ENCODE data around the gene PSMD12.
"Not testable (repeated sequence)": the region's sequence is repeated elsewhere in the genome, so short reads cannot be mapped to it uniquely, and the experiment has no call there.

The PSMD12 gene

DNA sequence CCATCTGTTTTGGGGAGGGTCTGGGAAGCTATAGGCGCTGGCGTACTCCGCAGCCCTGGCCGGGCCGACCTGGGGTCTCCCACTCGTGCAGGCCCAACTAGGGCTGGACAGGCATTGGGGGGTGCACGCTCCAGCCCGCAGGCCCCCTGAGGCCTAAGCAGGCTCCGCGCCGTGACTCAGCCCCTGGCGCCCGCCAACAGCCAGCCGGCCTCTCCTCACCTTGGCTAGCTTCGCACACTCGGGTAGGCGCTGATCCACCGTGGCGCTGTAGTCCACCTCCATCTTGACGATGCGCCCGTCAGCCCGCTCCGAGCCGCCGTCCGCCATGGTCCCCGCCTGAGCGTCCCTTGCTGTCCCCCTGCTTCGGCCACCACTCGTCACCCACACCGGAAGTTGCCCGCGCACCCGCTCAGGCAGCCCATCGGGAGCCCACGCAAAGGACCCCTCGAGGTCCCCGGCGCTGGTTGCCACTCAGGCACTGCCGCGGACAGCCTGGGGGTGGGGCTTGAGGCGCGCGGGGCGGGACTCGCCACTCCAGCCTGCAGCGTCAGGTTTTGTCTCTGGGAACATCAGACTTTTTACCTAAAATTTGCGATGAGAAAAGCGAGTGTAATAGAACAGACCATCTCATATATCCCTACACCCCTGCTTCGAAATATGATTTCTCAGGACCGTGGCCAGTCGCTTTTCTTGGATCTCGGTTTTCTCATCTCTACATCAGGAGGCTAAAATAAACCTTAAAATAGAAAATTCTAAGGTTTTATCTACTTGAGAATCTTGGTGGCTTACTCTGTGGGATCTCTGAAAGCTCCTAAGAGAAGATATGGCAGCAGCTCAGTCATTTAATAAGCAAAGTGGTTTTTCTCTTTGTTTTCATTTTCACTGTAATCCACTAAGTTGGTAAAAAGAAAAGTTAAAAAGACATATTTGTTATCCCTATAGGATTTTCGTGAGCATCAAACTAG lies at the start of gene PSMD12:
Gene PSMD12 (minus strand): TSS at position 385 of the 965 bp plus-strand sequence. CDS start 58 bp downstream, at position 327.
- DNase-seq: peak; percentile 89 to 95

DNA sequence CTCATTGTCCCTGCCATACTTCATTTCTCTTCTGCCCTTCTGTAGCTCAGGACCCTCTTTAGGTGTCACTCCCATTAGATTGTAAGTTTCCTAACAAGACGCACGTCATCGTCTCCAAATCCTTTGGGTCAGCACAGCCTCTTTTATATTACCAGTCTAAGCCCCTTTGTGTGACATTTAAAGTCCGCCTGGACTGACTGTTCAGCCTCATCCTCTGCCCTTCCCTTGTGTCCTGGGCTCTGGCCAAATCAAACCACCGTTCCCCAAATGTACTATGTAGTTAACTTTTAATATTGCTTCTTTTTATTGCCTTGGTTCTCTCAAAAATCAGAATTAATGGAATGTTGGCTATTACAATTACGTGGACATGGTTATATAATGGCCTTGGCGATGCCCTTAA lies 48.9 kb upstream of the PSMD12 start:
- no peak for DNase-seq

DNA sequence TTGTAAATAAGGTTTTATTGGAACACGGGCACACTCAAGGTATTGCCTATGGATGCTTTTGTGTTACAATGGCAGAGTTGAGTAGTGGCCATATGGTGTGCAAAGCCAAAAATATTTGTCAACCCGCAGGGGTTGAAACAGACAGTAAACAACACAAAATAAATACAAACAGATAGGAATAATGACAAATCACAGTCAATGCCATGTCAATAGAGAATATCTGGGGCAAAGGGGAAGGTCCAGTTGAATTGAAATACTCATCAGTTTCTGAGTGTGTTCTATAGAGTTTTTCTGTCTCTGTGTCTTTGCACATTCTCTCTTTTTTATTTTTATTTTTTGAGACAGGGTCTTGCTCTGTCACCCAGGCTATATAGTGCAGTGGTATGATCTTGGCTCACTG lies 48.2 kb upstream of the PSMD12 start:
- DNase-seq: no peak

DNA sequence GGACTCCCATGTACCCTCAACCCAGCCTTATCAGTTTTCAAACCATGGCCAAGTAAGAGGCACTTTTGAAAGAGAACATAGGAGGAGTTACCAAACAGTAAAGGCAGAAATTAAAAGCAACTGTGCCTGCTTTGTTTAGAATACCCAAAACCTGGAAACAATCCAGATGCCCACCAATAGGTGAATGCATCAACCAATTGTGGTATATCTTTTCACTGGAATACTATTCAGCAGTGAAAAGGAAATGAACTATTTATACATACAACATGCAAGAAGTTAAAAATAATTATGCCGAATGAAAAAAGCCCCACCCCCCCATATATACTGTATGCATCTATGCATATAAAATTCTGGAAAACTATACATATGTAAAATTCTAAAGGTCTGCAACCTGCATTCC lies 47.8 kb upstream of the PSMD12 start:
- no peak for DNase-seq

DNA sequence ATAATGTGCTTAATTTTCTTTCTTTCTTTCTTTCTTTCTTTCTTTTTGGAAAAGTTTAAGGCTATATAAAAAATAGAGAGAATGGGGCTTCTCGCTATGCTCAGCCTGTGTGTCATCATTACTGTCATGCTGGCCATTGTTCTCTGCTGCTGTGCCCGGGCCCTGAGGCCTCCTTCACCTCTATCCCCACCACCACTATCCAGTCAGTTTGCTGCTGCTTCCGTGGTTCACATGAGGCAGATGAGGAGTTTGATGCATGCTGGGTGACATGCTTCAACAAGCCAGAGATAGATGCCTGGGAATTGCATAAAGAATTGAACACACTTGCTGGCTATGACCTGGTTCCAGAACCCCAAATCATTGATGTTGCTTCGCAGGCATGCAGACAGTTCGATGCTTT lies 47.0 kb upstream of the PSMD12 start:
- no peak for DNase-seq

DNA sequence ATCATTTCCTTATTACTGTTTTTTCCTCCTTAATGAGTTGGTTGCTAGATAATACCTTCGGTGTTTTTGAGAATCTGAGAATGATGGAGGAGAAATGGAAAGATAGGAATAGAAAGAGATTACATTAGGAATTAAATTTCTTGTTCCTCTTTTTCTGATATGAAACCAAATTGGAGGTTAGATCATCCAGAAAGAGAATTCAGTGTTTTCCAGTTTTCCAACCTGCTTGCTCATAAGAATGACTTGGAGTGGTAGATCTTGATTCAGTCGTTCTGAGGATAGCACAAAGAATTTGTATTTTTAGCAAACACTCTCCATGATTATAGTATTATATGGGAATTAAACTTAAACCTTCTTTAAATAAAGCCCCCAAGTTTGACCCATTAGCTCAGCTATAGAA lies 46.6 kb upstream of the PSMD12 start:
- no peak for DNase-seq

DNA sequence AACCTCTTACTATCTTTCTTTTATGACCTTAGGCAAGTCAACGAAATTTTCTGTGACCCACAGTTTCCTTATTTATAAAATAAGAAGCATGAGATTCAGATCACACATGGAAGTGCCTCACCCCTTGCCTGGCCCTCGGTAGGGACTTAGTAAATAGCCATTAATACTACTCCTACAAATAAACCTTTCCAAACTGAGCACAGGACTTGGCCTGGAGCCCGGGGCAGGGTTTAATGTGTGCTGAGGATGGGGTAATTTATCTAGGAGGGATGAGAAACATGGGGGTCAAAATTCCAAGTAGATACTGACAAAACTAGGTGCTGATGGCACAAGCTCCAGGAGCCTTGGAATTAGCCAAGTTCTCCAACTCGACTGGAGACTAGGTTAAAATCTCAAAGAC lies 45.7 kb upstream of the PSMD12 start:
- DNase-seq: no peak

DNA sequence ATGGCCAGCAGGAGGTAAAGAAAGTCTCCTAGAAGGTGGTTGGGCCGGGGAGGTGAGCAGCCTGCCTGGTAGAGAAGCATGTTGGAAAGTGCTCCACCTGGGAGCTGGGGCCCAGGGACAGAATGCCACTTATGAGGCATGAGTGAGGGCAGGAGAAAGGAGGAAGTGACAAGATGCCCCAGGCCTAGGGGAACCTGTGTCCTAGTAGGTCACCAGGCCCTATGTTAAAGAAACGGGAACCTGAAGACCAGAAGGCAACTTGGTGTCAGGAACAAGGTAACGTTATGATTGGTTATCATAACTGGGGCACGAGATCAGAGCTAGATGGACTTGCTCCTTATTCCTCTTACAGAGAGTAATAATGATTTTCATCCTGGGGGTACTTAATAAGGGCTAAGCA lies 45.0 kb upstream of the PSMD12 start:
- peak; percentile 40 for DNase-seq

DNA sequence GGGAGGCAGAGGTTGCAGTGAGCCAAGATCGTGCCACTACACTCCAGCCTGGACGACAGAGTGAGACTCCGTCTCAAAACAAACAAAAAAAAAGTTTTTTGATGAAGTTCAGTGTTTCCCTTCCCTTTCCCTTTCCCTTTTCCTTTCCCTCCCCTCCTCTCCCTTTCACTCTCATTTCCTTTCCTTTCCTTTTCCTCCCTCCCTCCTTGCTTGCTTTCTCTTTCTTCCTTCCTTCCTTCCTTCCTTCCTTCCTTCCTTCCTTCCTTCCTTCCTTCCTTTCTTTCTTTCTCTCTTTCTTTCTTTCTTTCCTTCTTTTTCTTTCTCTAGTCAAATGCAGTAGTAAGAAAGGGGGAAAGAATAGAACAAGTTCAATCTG lies 42.1 kb upstream of the PSMD12 start:
- DNase-seq: not testable (repeated sequence)

DNA sequence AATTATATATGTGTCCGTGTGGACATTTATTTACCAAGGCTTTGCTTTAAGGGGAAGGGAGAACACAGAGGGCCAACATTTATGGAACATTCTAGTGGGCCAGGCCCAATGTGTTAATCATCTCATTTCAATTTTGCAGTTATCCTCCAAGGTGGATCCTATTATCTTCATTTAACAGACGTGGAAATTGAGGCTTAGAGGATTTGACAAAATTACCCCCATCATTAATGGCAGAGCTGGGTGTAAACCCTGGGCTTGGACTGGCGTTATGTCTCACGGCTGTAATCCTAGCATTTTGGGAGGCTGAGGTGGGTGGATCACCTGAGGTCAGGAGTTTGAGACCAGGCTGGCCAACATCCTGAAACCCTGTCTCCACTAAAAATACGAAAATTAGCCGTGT lies 37.1 kb upstream of the PSMD12 start:
- no peak for DNase-seq

DNA sequence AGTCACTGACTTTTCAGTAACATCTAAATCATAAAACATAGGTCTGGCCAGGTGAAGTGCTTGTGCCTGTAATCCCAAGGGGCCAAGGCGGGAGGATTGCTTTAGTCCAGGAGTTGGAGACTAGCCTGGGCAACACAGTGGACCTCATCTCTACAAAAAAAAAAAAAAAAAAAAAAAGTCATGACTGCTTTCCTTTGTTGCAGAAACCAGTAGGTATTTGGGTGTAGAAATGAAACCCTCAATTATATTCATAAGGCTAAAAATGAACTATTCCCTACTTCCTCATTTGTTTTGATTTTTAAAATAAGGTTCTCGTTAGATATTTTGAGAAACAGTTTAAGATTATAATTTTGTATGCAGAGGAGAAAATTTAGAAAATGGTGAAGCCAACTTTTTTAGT lies 36.7 kb upstream of the PSMD12 start:
- no peak for DNase-seq

DNA sequence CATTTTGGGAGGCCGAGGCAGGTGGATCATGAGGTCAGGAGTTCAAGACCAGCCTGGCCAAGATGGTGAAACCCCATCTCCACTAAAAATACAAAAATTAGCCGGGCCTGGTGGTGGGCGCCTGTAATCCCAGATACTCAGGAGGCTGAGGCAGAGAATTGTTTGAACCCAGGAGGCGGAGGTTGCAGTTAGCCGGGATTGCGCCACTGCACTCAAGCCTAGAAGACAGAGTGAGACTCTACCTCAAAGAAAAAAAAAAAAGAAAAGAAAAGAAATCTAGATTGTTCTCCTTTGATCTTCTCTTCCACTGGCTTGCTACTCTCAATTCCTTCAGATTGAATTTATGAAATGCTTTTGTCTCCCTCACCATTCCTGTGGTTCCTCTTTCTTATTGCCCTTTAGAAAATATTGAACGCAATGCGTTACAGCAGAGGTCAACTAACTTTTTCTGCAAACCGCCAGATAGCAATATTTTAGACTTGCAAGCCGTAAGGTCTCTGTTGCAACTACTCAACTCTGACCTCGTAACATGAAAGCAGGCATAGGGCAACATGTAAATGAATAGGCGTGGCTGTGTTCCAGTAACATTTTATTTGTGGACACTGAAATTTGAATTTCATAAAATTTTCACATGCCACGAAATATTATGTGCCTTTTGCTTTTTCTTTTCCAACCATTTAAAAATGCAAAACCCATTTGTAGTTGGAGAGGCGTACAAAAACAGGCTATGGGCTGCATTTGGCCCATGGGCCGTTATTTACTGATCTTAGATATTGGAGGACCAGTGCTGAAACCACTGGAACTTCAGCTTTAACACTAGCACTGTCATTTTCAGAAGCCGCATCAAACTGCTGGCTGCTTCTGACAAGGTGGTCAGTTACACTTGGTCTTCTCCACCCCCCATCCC lies 35.5 kb upstream of the PSMD12 start:
- DNase-seq: peak; percentile 79 to 84

DNA sequence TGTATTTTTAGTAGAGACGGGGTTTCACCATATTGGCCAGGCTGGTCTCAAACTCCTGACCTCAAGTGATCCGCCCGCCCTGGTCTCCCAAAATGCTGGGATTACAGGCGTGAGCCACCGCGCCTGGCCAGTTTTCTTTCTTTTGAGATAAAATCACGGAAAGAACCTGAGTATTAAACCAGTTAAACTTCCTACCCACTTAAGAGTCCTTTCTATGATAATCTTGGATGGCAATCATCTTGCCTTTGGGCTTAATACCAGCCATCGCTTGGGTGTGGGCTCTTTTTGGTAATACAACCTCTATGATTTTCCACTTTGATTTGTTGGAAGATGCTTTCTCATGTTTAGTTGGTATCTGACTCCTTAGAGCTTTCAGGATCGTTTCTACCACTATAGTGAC lies 34.7 kb upstream of the PSMD12 start:
- DNase-seq: no peak

DNA sequence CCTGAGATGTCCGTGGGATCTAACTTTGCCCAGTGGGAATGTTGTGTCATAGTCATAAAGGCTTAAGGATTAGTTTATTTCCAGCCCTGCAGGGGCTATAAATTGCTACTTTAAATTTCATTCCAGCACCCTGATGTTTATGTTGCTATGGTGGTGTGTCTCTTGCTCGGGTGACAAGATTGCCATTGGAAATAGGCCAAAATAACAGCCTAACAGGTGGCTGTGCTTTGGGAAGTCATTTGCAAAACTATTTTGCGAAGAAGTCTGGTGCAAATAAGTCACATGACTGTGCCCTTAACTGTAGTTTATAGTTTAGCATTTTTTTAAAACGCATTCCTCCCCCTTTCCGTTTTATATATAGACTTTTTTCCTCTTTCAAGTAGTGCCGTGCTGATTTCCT lies 33.8 kb upstream of the PSMD12 start:
- no peak for DNase-seq

DNA sequence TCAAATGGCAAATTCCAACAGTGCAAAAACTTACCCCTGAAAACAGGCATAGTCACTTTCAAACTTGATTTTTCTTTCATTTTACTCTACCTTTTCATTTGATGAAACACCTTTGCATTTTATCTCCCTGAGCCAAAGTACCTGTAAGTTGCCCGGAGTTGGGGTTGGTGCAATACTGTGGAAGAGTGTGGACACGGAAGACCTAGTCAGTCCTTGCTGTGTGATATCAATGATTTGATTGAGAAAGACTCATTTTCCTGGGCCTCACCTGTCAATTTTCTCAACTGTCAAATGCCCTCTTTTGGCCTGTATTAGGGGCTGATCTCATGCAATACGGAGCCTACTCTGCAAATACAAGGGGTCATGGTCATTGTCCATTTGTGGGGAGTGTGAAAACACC lies 33.3 kb upstream of the PSMD12 start:
- no peak for DNase-seq

DNA sequence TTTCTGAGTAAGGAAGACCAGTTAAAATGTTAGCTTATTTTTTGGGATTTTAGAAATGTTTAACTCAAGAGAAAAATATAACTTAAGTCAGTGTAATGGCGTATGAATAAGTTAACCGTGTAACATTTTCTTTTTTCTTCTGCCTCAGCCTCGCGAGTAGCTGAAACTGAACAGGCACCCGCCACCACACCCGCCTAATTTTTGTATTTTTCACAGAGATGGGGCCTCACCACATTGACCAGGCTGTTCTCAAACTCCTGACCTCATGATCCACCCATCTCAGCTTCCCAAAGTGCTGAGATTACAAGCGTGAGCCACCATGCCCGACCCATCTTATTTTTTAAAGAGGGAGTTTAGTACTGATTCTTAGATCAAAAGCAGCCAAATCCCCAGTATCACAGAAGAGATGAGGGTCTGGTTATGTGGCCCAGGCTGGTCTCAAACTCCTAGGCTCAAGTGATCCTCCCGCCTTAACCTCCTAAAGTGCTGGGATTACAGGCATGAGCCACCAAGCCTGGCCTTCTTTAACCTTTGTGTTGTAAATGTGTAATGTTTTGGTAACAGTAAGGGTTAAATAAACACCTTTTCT lies 27.5 kb upstream of the PSMD12 start:
- no peak for DNase-seq

DNA sequence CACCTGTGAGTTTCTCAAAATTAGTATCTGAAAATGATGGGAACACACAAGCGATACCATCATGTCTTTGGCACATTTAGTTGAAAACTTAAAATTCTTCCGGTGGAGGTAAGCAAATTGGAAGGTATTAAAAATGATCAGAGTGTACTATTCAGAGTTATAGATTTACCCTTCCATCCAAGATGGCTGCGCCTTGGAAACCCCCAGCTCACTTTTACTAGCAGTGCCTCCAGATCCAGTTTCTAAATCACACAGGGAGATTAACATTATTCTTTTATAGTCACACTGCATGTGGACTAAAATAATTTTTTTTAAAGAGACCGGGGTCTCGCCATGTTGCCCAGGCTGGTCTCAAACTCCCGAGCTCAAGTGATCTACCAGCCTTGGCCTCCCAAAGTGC lies 25.7 kb upstream of the PSMD12 start:
- DNase-seq: no peak

DNA sequence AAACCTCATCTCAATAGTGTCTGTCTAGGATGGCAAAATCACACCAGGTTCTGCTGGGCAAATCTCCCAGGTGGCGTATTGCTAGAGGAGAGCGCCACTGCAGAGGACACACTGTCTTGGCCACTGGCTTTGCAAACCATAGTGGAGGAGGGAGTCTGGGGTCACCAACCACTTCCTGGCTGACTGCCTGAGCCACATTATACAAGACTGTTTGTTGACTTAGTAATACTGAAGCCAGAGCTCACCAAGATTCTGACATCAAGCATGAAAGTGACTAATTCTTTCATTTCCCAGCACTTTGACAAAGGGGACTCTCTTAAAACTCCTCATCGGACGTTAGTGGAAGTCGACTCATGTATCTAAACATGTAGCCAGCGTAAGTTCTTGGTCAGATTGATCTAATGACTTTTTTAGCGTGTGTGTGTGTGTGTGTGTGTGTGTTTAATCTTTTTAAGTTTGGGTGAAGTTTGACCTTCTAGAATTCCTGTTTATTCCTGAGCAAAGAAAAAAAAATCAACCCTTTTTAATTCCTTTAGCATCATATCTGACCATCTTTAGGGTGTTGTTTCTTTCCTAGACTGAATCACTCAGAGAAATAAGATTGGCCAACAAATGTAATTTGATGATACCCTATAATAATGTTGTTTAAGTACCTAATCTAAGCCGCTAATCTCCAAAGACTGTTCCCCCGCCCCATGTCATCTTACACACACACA lies 24.4 kb upstream of the PSMD12 start:
- DNase-seq: peak; percentile 64 to 79

DNA sequence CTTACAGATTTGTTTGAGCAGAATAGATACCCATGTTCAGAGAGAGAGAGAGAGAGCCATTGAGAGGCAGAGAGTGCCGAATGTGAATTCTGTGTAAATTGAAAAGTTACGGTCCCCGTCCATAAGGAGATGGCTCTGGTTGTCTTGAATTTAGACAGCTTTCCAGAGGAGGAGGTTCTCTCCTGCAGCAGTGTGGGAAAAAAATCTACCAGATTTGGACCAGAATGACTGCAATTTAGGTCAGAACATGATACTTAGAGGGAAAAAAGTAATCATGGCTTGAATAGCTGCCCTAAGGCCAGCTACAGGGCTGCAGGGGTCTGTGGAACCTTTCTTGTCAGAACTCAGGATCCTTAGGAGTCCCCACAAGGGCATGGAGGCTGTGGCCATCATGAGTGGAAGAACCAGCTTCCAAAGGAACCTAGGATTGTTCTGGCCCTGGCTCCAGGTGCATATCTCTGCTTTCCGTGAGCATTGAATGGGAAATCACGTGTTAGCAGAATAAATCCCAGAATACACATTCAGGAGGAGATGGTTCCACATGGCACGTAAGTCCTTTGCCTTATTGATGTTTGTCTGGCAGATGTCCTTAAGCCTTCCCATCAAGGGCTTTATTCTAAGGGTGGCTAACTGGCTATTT lies 23.7 kb upstream of the PSMD12 start:
- DNase-seq: no peak

DNA sequence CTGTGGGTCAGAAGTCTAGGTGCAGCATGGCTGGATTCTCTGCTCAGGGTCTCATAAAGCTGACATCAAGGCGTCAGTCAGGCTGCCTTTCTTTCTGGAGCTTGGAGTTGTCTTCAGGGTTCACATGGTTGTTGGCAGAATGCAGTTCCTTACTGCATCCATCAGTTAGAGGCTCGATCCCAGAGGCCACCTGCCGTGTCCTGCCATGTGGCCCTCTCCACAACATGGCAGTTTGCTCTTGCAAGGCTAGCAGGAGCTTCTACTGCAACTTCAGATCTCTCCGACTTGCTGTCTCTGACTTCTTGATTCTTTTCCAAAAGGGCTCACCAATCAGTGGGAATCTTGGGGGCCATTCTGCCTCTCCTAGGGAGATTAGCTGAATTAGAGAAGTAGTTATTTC lies 22.6 kb upstream of the PSMD12 start:
- no peak for DNase-seq

DNA sequence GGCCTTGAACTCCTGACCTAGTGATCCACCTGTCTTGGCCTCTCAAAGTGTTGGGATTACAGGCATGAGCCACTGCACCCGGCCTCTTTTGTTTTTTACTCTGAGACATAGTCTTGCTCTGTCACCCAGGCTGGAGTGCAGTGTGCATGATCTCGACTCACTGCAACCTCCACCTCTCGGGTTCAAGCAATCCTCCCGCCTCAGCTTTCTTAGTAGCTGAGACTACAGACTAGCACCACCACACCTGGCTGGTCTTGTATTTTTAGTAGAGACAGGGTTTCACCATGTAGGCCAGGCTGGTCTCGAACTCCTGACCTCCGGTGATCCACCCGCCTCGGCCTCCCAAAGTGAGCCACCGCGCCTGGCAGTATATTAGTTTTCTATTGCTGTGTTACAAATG lies 22.2 kb upstream of the PSMD12 start:
- DNase-seq: not testable (repeated sequence)

DNA sequence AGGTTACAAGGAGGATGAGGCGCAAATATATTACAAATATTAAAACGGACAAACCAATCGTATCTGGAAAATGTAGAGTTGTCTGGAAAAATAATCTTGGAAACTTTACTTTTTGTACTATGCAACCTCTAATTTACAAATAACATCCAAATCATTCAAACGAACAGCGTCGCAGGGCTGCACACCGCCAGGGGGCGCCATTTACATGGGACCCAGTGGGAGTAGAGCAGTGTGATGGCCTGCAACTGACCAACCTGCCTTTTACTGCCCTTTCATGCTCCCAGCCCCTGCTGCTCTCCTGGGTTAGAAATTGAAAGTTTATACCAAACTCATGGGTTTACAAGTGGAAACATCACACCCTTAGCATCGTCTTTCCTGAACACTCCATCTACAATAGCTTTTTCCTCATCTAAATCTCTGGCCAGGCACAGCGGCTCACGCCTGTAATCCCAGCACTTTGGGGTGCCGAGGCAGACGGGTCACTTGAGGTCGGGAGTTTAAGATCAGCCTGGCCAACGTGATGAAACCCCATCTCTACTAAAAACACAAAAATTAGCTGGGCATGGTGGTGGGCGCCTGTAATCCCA lies 20.7 kb upstream of the PSMD12 start:
- DNase-seq: peak; percentile 44 to 92

All from inflammatory macrophage treated with lipopolysaccharide for 1 hour (primary cell).